HG03175 (cell line): Measurements from ENCODE around the gene TMEM178B.

Experiments
- ATAC-seq: cut with Tn5 transposase; IDR thresholded peaks from one replicate; pipeline ENCODE4 v1.9.1; 2021; ENCODE audit warnings: mild to moderate bottlenecking, moderate library complexity; ENCODE audit not compliant: unreplicated experiment

The TMEM178B gene

GRCh38 chr7:141257597-141257996 lies 183.7 kb downstream of the TMEM178B start:
- no peak for ATAC-seq

GRCh38 chr7:141258559-141258958 lies 184.7 kb downstream of the TMEM178B start:
- no peak for ATAC-seq

- no peak for ATAC-seq
Measured at GRCh38 chr7:141262101-141263090, 188.5 kb downstream of the TMEM178B start.

- no peak for ATAC-seq
Measured at GRCh38 chr7:141263508-141263907, 189.6 kb downstream of the TMEM178B start.

- no peak for ATAC-seq
Measured at GRCh38 chr7:141263983-141264382, 190.1 kb downstream of the TMEM178B start.

- ATAC-seq, result no peak
Measured at GRCh38 chr7:141264511-141264910, 190.6 kb downstream of the TMEM178B start.

GRCh38 chr7:141265668-141266067 lies 191.8 kb downstream of the TMEM178B start:
- no peak for ATAC-seq

GRCh38 chr7:141268614-141269013 lies 194.8 kb downstream of the TMEM178B start:
- no peak for ATAC-seq

- no peak for ATAC-seq
Measured at GRCh38 chr7:141271451-141271850, 197.6 kb downstream of the TMEM178B start.

- ATAC-seq, result no peak
Measured at GRCh38 chr7:141272417-141272816, 198.6 kb downstream of the TMEM178B start.

- no peak for ATAC-seq
Measured at GRCh38 chr7:141275350-141275749, 201.5 kb downstream of the TMEM178B start.

GRCh38 chr7:141276031-141276430 lies 202.2 kb downstream of the TMEM178B start:
- no peak for ATAC-seq

- no peak for ATAC-seq
Measured at GRCh38 chr7:141280100-141280499, 206.2 kb downstream of the TMEM178B start.

- ATAC-seq, result no peak
Measured at GRCh38 chr7:141281311-141281710, 207.4 kb downstream of the TMEM178B start.

GRCh38 chr7:141286522-141286921 lies 212.7 kb downstream of the TMEM178B start:
- no peak for ATAC-seq

GRCh38 chr7:141287936-141288335 lies 214.1 kb downstream of the TMEM178B start:
- ATAC-seq, result no peak

- no peak for ATAC-seq
Measured at GRCh38 chr7:141288626-141289025, 214.8 kb downstream of the TMEM178B start.

GRCh38 chr7:141290365-141290764 lies 216.5 kb downstream of the TMEM178B start:
- no peak for ATAC-seq

GRCh38 chr7:141290973-141291372 lies 217.1 kb downstream of the TMEM178B start:
- no peak for ATAC-seq

GRCh38 chr7:141291541-141291940 lies 217.7 kb downstream of the TMEM178B start:
- no peak for ATAC-seq

- ATAC-seq, result no peak
Measured at GRCh38 chr7:141294143-141294829, 220.4 kb downstream of the TMEM178B start.

GRCh38 chr7:141295367-141295895 lies 221.6 kb downstream of the TMEM178B start:
- no peak for ATAC-seq
